HCT116 (cell line): ENCODE measurements around the gene CYP2D6. TPM values are rescaled to one million over a fixed set of nuclear protein-coding genes. Genes with fewer than 3 reads are reported as not detected.
"Not testable (repeated sequence)": the region's sequence is repeated elsewhere in the genome, so short reads cannot be mapped to it uniquely, and the experiment has no call there.

Experiments
- ATAC-seq: fragments of 200-7000 bp; cut with Tn5 transposase; 2 replicates; pipeline ENCODE4 v1.9.1; 2020; ENCODE audit warnings: mild to moderate bottlenecking, moderate library complexity
- BruUV-seq: library from RNA; stranded (reverse); fragments of 400-500 nt; replicated peaks from 2 replicates; lab custom pipeline; 2021; lab: Mats Ljungman, UMichigan
- CTCF ChIA-PET: fragments of 300-600 bp; sonication (Branson Sonifier 250); formaldehyde crosslinking; loops from one replicate; lab custom pipeline; 2021; ENCODE audit warnings: antibody characterized with exemption; lab: Charles Lee
- POLR2A ChIA-PET: fragments of 300-600, 350-600 bp; sonication (Branson Sonifier 250); formaldehyde crosslinking; loops from one replicate; lab custom pipeline; 2021; ENCODE audit warnings: antibody characterized with exemption; lab: Charles Lee
- RAD21 ChIA-PET, 2 experiments: fragments of 300-600 bp; sonication (Branson Sonifier 250); formaldehyde crosslinking; loops; one replicate each; lab custom pipeline; 2023; ENCODE audit warnings: low total read pairs in 2 of 2; ENCODE audit not compliant: uncharacterized antibody in 2 of 2, unreplicated experiment in 2 of 2, low non-redundant PET in 1 of 2; lab: Charles Lee
- DNase-seq: peaks from one replicate; pipeline ENCODE4 v3.0.0-alpha.2; 2010; ENCODE audit warnings: low read depth, low spot score
- H2AFZ ChIP-seq: fragments of 200-600 bp; shearing (Covaris generic), sonication (generic); 2 replicates; pipeline ENCODE4 v1.6.1; 2017; ENCODE audit warnings: low read depth, mixed run types, mixed read lengths, antibody characterized with exemption, low read length; ENCODE audit not compliant: poor library complexity, severe bottlenecking
- H3K27ac ChIP-seq: 2 replicates; pipeline ENCODE4 v1.5.1; 2012; ENCODE audit warnings: low read depth, low read length
- H3K27me3 ChIP-seq: fragments of 200-600 bp; sonication (generic); 2 replicates; pipeline ENCODE4 v1.6.1; 2016; ENCODE audit warnings: mixed run types, low read length, mixed read lengths; ENCODE audit not compliant: insufficient read depth
- H3K36me3 ChIP-seq, 2 experiments: fragments of 200-500 bp in 1 of 2; fragments of 200-600 bp in 1 of 2; sonication (Bioruptor generic) in 1 of 2; sonication (generic) in 1 of 2; 2 replicates each; pipeline versions ENCODE4 v1.5.1 to v1.6.1; 2014 to 2016; ENCODE audit warnings: low read length in 2 of 2, inconsistent platforms in 1 of 2, mixed read lengths in 1 of 2, mixed run types in 1 of 2; ENCODE audit not compliant: insufficient read depth in 2 of 2, control insufficient read depth in 1 of 2
- H3K4me1 ChIP-seq, 2 experiments: fragments of 200-600 bp in 1 of 2; sonication (generic) in 1 of 2; 2 replicates each; pipeline versions ENCODE4 v1.5.1 to v1.6.1; 2012 to 2017; ENCODE audit warnings: low read length in 2 of 2, inconsistent platforms in 1 of 2, mild to moderate bottlenecking in 1 of 2, mixed read lengths in 1 of 2, mixed run types in 1 of 2, moderate library complexity in 1 of 2; ENCODE audit not compliant: insufficient read depth in 2 of 2, control insufficient read depth in 1 of 2
- H3K4me2 ChIP-seq: fragments of 200-600 bp; sonication (generic); 2 replicates; pipeline ENCODE4 v1.6.1; 2017; ENCODE audit warnings: mixed run types, low read length, mixed read lengths
- H3K4me3 ChIP-seq, 2 experiments: fragments of 200-600 bp in 1 of 2; sonication (generic) in 1 of 2; replicated peaks in 1 of 2; 2 replicates each; pipeline ENCODE4 v1.5.1; 2011 to 2016; ENCODE audit warnings: low read length in 2 of 2, control low read depth in 1 of 2, low read depth in 1 of 2, mild to moderate bottlenecking in 1 of 2, mixed read lengths in 1 of 2, mixed run types in 1 of 2
- H3K79me2 ChIP-seq: fragments of 200-600 bp; sonication (generic); 2 replicates; pipeline ENCODE4 v1.6.1; 2017; ENCODE audit warnings: mild to moderate bottlenecking, mixed run types, low read length, moderate library complexity, mixed read lengths; ENCODE audit not compliant: insufficient read depth
- H3K9ac ChIP-seq: fragments of 200-600 bp; sonication (generic); 2 replicates; pipeline ENCODE4 v1.6.1; 2016; ENCODE audit warnings: low read length, mixed read lengths
- H3K9me2 ChIP-seq: fragments of 200-600 bp; sonication (generic), shearing (Covaris generic); 2 replicates; pipeline ENCODE4 v1.6.1; 2017; ENCODE audit warnings: mixed run types, mild to moderate bottlenecking, moderate library complexity; ENCODE audit not compliant: insufficient read depth
- H3K9me3 ChIP-seq, 2 experiments: fragments of 200-500 bp in 1 of 2; fragments of 200-600 bp in 1 of 2; sonication (Bioruptor generic) in 1 of 2; sonication (generic) in 1 of 2; 2 replicates each; pipeline ENCODE4 v1.6.1; 2014 to 2017; ENCODE audit warnings: low read length in 2 of 2, mixed read lengths in 2 of 2, inconsistent platforms in 1 of 2, low read depth in 1 of 2, mild to moderate bottlenecking in 1 of 2, mixed run types in 1 of 2, moderate library complexity in 1 of 2; ENCODE audit not compliant: control insufficient read depth in 1 of 2, insufficient read depth in 1 of 2
- H4K20me1 ChIP-seq: fragments of 200-600 bp; sonication (generic), shearing (Covaris generic); 2 replicates; pipeline ENCODE4 v1.6.1; 2017; ENCODE audit warnings: mixed run types, mild to moderate bottlenecking, moderate library complexity; ENCODE audit not compliant: insufficient read depth
- EZH2 ChIP-seq: fragments of 200-600 bp; sonication (generic); IDR thresholded peaks from 2 replicates; pipeline ENCODE4 v1.6.1; 2017; ENCODE audit warnings: antibody characterized with exemption, mixed run types
- intact Hi-C: fragments of 100-400 bp; cut with micrococcal nuclease; formaldehyde crosslinking; loops from 2 replicates; pipeline ENCODE4 v1.10.0; 2022
- total RNA-seq: library from RNA; stranded (reverse); gene quantifications from one replicate; pipeline ENCODE4 v1.2.1, GENCODE V29; 2021; ENCODE audit not compliant: unreplicated experiment

CYP2D6 gene
- total RNA-seq, 1 experiment from 2014 or later, result 1.9 TPM

DNA sequence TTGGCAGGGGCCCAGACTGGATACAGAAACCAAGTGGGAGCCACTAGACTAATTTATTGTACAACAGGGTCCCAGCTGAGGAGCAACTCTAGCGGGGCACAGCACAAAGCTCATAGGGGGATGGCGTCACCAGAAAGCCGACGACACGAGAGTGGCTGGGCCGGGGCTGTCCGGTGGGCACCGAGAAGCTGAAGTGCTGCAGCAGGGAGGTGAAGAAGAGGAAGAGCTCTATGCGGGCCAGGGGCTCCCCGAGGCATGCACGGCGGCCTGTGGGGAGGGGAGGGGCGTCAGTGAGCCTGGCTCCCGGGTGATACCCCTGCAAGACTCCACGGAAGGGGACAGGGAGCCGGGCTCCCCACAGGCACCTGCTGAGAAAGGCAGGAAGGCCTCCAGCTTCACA lies 19.2 kb upstream of the CYP2D6 start:
- CTCF ChIA-PET, H3K4me3 ChIP-seq, H4K20me1 ChIP-seq, ATAC-seq, POLR2A ChIA-PET, H3K27ac ChIP-seq, RAD21 ChIA-PET, H2AFZ ChIP-seq, H3K9me2 ChIP-seq, intact Hi-C loops, H3K36me3 ChIP-seq, H3K79me2 ChIP-seq, H3K9ac ChIP-seq, H3K27me3 ChIP-seq, H3K4me2 ChIP-seq, BruUV-seq, DNase-seq, H3K4me1 ChIP-seq, H3K9me3 ChIP-seq: not testable (repeated sequence)

- H3K4me2 ChIP-seq, result no peak overlapping the region
- no peak overlapping the region for H3K27ac ChIP-seq
- DNase-seq (no peak), ATAC-seq (no peak)
- no peaks in the 10 kb centered on the region for H3K9me2 ChIP-seq
- intact Hi-C loops, result no loop called here
- no peak for TF ChIP-seq EZH2
- TF ChIP-seq, all 23 proteins: peak for 0
- Histone ChIP-seq H3K79me2 (no peaks in the 10 kb centered on the region), H3K36me3 (no peaks in the 10 kb centered on the region), H2AFZ (no peak overlapping the region), H3K9ac (no peak overlapping the region), H3K4me3 (no peak overlapping the region), H3K9me3 (no peaks in the 10 kb centered on the region), H3K27me3 (no peaks in the 10 kb centered on the region), H4K20me1 (no peaks in the 10 kb centered on the region), H3K4me1 (no peaks in the 10 kb centered on the region)
- no TSS peak for BruUV-seq
- ChIA-PET POLR2A (no interaction called here), RAD21 (no interaction called here), CTCF (no interaction called here)
These were observed 14.6 kb upstream of the CYP2D6 start for GRCh38 chr22:42145175-42145574.

- H3K4me3 ChIP-seq, DNase-seq, BruUV-seq, ATAC-seq, H3K4me1 ChIP-seq, CTCF ChIA-PET, H4K20me1 ChIP-seq, H3K9me2 ChIP-seq, POLR2A ChIA-PET, H3K4me2 ChIP-seq, H3K9me3 ChIP-seq, H2AFZ ChIP-seq, H3K27me3 ChIP-seq, RAD21 ChIA-PET, H3K36me3 ChIP-seq, H3K9ac ChIP-seq, H3K27ac ChIP-seq, H3K79me2 ChIP-seq, intact Hi-C loops: not testable (repeated sequence)
These were observed 13.5 kb upstream of the CYP2D6 start for GRCh38 chr22:42143859-42144822.
